Stimulated activated CD4-positive, alpha-beta T cell treated with anti-CD3 and anti-CD28 coated beads, Interleukin-15, amount 100 ng/mL, for 48 hours (primary cell): ENCODE measurements around the gene MARCHF3.
"Not testable (repeated sequence)": the region's sequence is repeated elsewhere in the genome, so short reads cannot be mapped to it uniquely, and the experiment has no call there.

Experiments used
- DNase-seq, 2 donors: peaks; one replicate each; pipeline ENCODE4 v3.0.0-alpha.2; 2020; ENCODE audit warnings: low read depth in 2 of 2

MARCHF3 gene

DNA sequence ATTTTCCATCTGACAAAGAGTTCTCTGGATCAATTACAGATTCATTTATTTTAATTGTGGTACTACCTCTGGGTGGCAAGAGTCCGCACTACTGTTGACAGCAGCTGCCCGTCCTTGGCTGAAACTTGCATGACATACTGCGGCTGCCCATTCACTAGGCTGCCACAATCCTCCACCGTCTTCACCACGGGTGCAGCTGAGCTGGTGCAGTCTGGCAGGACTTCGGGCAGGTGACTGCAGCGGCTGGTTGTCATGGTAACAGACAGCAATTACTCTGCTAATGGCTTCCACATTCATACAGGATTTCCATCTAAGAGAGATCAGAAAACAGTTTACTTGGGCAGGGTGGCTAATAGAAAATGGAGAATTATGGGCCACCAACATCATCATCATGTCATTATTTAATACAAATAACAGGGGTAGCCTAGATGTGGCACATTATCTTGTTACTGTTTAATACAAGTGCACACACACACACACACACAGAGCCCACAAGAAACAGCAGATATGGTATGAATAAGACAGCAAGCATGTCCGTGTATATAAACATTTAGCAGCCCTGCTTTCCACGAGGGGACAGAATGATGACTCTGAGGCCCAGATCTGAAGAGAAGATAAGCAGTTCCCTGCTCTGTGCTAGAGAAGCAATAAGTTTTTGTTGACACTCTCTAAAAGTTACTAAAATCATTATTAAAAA is 112.3 kb downstream of the MARCHF3 start:
- no peak for DNase-seq

DNA sequence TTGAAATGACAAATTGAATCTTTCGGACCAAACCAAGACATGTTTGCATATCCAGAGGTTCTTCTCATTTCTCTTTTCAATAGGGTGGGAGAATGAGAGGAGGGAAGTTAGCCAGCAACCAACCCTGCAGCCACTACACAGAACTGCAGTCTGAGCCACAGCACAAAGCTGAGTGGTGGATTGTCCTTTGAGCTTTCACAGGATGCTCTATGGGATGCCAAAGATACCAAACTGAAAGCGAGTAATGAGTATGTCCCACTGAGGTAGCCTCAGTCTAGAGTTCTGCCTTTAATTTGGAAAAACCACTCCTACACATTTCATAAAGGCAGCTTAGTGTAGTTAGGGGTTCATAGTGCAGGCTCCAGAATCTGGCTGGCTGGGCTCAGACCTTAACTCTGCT is 114.9 kb downstream of the MARCHF3 start:
- no peak for DNase-seq

DNA sequence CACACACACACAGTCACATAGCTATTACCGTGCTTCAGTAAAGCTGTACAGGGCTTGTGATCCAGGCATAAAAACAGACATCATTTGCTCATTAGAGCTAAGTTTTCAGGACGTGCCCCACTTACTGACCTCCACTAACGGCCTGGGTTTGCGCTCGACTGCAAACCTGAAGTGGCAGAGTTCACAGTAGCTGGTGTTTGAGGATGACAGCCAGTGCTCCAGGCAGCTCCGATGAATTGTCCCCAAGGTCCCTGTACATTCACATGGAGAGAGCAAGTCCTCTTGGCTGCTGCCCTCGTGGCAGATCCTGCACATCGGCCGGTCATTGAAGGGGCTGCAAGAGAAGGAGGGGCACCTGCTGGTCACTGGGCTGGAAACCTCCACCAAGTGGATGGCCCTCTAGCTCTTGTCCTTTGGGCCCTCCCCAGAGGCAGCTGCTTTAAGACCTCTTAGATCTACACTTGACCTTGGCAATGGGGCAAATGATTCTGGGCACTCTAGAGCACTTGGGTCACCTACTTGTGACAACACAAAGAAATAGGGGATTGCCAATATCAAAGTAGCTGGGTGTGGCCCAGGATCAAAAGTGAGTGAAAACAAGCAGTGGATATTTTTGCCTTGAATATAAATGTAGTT is 115.4 kb downstream of the MARCHF3 start:
- DNase-seq, result no peak

DNA sequence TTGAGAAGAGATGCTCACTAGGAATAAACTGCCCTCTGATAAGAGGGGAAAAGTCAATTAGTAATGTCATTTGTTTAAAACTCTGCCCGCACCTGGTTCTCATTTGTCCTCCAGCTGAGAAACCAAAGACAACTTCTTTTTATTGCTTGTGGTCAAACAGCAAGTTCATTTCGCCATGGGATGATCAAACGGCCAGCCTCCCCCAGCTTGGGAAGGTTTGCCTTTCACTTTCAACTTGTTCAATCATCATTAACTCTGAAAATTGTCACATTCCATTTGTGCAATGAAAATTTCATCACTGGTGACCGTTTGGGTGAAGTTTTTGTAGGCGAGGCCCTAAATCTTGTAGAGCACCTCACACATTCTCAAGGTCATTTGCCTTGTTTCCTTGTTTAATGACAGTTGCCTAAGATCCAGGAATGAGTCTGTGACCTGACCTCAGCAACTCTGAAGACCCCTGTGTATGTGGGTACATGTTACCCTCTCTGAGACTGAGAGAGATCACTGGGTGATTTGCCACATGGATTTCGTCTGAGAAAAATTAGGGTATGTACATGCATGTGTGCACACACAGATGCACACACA is 117.7 kb downstream of the MARCHF3 start:
- no peak for DNase-seq

DNA sequence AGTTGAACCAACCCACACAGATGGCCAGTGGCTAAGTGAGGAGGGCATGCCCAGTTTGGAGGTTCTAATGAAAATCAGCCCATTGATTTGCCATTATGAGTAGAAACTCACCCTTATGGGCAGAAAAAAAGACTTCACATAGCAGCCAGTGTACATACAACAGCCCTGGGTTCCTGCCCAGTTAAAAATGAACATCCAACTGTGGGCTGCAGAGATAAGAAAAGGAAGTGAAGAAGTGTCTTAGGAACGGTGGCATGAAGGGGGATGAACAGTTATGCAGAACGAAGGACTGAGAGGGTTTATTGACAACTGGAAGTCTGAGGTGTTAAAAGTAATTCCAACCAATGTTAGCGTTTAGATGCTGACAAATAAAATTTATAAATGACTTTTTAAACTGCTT is 118.4 kb downstream of the MARCHF3 start:
- DNase-seq, result no peak

DNA sequence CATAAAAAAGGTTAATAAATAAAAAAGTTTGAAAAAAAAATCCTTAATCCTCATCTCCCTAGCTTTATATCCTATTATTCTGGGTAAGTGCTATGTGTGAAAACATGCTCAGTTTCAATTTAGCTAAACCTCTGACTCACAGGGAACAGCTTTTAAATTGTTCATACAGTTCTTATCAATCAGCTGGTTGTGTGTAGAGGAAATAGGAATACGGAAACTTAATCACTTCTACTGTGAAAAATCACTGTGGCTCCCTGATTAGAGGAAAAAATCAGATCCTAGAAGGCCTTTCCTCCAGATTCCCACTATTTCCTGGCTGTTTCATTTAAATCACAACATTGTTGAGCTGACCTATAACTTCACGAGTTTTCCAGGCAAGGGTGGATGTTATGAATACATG is 120.5 kb downstream of the MARCHF3 start:
- DNase-seq, result no peak

DNA sequence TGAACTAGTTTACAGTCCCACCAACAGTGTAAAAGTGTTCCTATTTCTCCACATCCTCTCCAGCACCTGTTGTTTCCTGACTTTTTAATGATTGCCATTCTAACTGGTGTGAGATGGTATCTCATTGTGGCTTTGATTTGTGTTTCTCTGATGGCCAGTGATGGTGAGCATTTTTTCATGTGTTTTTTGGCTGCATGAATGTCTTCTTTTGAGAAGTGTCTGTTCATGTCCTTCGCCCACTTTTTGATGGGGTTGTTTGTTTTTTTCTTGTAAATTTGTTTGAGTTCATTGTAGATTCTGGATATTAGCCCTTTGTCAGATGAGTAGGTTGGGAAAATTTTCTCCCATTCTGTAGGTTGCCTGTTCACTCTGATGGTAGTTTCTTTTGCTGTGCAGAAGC is 126.0 kb downstream of the MARCHF3 start:
- not testable (repeated sequence) for DNase-seq

DNA sequence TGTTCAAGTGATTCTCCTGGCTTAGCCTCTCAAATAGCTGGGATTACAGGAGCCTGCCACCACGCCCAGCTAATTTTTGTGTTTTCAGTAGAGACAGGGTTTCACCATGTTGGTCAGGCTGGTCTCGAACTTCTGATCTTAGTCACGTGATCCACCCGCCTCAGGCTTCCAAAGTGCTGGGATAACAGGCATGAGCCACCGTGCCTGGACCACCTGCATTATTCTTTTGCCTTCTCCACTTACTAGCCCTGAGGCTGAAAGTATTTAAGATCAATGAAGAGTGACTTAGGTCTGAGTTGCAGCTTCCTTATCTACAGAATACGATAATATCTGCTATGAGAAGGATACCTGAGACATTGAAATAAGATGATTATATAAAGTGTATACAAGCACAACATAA is 129.6 kb downstream of the MARCHF3 start:
- no peak for DNase-seq

DNA sequence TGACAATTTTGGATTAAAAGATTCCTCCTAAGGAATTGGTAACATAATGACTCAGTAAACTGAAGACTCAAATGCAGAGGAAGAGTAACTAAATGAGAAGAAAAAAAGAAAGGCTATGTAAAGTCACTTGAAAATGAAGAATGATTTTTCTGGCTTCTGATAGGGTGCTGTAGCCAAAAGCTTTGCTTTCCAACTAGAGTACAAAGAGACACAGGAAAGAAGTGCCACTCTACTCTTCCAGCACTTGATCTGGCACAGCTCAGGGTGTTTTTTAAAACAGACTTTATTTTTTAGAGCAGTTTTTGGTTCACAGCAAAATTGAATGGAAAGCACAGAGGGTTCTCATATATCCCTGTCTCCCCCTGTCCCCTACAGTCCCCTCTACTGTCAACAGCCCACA is 130.9 kb downstream of the MARCHF3 start:
- DNase-seq, result no peak

DNA sequence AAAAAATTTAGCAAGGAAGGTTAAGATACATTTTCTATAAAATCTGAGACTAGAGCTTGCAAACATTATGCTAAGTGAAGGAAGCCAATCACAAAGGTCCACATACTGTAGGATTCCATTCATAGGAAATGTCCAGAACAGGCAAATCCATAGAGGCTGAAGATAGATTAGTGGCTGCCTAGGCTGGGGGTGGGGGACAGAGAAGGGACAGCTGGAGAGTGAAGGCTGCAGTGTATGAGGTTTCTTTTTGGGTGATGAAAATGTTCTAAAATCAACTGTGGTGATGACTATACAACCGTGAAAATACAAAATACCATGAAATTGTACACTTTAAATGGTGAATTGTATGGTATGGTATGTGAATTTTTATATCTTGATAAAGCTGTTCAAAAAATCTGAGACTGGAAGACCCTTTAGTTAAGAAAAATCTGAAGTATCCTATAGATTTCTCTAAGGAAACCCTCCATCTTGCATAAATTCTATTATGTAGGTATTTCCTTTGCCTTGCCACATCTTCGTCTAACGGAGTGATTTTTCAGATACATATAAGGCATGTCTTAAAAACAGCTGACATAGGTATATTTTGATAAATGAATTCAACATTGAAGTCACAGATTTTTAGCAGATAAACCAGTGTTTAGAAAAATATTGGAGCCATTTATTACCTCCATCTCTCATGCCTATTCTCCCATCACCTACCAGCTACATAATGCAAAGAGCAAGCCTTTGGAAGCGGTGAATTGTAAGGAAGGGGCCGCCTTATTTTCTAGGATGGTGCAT is 132.3 kb downstream of the MARCHF3 start:
- no peak for DNase-seq

DNA sequence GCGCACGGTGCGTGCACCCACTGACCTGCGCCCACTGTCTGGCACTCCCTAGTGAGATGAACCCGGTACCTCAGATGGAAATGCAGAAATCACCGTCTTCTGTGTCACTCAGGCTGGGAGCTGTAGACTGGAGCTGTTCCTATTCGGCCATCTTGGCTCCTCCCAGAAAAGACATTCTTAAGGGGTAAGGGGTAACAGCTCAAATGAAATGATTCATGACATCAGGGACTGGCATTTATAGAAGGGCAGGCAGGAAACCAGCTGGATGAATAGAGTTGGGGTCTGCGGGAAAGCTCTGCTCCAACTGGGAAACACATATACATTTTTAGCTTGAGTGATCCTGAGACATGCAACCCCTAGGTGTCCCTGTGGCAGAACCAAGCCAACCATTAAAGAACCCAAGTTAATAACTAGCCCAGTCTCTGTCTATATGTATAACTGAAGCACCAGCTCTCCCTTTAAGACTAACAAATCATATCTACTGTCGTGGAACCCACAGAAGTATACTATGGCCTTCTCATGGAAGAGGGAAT is 134.1 kb downstream of the MARCHF3 start:
- DNase-seq, result no peak

DNA sequence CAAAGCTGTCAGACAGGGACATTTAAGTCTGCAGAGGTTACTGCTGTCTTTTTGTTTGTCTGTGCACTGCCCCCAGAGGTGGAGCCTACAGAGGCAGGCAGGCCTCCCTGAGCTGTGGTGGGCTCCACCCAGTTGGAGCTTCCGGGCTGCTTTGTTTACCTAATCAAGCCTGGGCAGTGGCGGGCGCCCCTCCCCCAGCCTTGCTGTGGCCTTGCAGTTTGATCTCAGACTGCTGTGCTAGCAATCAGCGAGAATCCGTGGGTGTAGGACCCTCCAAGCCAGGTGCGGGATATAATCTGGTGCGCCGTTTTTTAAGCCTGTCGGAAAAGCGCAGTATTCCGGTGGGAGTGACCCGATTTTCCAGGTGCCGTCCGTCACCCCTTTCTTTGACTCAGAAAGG is 134.6 kb downstream of the MARCHF3 start:
- DNase-seq, result not testable (repeated sequence)

DNA sequence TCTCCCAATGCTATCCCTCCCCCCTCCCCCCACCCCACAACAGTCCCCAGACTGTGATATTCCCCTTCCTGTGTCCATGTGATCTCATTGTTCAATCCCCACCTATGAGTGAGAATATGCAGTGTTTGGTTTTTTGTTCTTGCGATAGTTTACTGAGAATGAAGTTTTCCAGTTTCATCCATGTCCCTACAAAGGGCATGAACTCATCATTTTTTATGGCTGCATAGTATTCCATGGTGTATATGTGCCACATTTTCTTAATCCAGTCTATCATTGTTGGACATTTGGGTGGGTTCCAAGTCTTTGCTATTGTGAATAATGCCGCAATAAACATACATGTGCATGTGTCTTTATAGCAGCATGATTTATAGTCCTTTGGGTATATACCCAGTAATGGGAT is 139.9 kb downstream of the MARCHF3 start:
- DNase-seq, result not testable (repeated sequence)

DNA sequence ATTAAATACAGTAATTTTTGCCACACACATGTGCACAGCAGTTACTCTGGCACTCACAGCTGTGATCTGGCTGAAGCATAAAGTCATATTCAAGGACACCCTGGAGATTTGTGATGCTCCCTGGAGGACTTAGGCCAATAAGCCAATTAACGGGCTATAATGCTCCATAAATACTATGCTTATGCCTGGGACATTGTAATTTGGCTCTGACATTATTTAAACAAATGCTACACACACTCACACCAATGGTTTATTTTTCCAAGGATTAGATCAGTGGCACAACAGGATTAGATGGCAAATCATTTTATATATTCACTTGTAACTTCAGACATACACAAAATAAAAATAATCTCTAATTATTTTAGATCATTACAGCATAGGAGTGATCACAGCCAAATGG is 142.2 kb downstream of the MARCHF3 start:
- no peak for DNase-seq

DNA sequence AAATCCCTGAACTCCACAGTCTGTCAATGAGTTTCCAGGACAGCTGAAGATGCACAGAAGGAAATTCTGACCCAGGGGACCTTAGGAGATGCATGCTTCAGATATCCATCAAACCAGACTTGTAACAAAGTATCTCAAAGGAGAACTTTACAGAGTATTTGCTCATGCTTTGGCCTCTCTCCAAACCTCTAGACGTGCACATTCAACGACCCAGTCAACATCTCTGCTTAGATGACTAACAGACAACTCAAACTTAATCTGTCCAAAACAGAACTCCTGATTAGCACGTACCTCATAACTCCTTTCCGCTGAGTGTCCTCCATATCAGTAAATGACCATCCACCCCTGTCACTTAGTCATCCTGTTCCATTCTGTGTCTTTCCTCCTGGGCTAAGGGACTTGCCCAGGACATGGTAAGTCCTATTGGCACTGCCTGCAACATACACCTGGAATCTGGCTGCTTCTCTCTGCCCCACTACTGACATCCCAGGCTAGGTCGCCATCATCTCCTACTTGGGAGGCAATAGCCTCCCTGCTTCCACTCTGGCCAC is 146.0 kb downstream of the MARCHF3 start:
- DNase-seq, result no peak

DNA sequence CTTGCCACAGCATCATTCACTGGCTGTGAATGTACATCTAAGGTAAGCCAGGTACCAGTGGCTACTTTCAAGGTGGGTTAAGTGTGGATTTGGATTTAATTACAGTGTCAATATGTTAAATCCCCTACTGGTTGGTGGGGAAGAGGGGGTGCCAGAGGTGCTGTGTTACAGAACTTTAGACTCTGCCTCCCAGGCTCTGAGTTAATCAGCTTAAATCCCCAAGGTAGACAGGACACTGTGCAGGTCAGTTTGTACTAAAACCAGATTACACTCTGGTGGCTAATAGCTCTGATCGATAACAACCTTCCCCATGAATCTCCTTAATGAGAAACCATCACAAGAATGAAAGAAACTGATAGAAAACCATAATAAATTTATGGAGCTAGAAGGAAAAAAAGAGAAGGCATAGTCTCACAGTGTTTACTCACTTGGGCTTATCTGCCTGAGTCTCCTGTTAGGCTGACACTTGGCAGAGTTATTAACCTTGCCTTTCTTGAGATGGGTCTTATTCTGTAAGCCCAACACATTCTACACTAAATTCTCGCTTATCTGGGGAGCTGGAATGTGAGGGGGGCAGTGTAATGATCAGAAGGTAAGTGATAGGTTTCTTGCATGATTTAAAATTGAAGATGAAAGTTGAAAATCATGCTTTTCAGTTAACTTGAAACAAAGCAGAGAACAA is 146.7 kb downstream of the MARCHF3 start:
- DNase-seq, result no peak

DNA sequence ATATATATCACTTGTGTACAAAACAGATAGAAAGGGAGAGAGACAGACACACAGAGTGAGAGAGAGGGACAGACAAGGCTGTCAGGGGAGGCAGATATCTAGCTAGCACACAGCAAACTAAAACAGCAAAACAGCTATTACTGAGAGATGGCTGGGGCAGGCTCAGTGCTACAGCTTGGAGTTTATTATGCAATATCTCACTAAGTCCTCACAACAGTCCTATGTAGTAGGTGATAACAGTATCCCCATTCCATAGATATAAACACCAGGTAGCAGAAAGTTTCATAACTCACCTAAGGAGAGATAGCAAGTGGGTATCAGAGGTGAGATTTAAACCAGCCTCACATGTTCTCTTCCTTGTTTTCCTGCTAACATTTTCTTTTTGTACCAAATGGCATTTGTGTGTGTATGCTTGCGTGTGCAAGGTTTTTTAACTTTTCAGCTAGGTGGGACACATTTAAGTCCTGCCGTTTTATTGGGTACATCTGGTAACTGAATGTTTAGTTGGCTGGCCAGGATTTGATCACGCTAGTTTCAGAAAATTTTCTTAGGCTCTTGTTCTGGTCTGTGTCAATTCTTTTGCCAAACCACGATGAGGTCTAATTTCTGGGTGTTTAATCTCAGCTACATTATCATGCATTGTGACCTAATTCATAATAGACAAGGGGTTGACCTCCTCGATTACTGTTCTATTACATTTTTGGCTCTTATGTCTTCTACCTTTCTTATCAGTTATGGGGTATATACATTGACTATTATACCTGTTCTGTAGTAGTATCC is 148.3 kb downstream of the MARCHF3 start:
- no peak for DNase-seq

DNA sequence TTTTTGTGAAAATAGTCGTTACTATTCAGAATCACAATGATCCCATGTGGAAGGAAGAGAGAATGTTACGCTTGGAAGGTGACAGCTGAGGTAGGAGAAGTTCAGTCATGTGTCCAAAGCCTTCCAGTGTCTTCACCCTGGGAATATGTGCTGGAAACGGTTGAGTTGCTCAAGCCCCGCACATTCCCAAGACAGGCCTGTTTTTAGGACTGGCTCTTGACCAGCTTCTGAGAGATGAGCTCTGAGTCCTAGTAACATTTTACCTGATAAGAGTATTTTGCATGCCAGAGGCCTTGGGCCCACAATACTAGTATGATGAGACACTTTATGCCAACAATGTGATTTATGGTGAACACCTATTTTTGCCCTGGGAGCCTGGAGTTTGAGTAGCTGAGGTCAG is 151.7 kb downstream of the MARCHF3 start:
- DNase-seq, result no peak

DNA sequence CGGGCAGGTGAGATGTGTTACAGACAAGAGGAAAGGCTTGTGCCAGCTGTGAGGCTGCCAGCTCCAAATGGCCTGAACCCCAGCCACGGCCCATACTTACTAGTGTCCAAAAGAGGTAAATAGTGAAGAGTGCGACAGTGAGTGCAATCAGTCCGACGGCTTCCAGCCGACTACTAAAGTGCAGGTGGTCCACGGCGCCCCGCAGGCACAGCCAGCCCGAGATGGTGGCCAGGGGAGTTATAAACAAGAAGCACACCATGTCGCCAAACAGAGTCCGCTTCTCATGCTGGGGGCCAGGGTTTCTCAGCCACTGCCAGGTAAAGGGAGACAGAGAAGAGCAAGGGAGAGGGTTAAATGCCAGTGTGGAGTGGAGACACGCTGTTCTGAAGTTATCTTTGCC is 152.3 kb downstream of the MARCHF3 start:
- no peak for DNase-seq

DNA sequence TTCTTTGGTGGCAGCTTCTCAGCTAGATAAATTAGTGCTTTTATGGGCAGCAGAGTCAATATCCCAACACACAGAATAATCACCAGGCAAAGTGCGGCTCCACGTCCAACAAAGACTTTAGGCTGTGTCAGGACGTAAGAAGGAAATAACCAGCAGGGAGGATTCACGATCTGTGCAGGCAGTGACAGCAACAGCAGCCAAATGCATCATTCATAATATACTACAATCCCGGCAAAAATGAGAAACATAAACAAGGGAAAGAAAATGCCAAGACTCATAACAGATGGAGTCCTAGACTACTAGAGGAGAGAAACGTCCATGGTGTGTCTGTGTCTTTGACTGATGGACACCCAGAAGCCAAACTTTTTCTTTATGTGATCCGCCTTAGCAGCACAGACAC is 152.8 kb downstream of the MARCHF3 start:
- no peak for DNase-seq

DNA sequence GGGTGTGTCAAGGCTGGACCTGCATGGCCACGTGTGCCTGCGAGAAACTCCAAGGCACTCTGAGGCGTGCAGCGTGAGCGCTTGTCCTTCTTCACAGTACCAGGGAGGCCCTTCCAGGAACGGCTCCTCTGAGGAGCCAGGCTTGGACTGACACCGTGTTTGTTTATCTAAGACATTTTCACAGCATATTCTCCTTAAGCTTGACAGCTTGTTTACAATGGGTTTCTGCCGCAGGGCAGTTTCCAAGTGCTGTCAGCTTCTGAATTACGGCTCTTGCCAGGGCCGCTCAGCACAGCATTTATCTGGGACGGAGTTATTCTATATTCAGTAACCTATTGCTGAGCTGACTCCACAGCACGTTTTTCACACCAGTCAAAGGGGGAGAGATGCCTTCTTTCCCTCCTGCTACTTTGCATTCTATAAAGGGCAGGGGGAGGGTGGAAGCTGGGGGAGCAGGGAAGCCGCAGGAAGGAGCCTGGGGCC is 155.0 kb downstream of the MARCHF3 start:
- DNase-seq, result no peak
